Activated naive CD4-positive, alpha-beta T cell treated with anti-CD3 and anti-CD28 coated beads, Interleukin-2, amount 50 U/mL, for 16 hours (primary cell): ENCODE data around the gene GAREM1.
"Not testable (repeated sequence)": the region's sequence is repeated elsewhere in the genome, so short reads cannot be mapped to it uniquely, and the experiment has no call there.

ENCODE experiments used
- DNase-seq: peaks from one replicate; pipeline ENCODE4 v3.0.0-alpha.2; 2020

Gene GAREM1

GRCh38 chr18:32249147-32249929 is 221.3 kb downstream of the GAREM1 start:
- no peak for DNase-seq

- DNase-seq = no peak
These were observed 225.8 kb downstream of the GAREM1 start for GRCh38 chr18:32244881-32245280.

GRCh38 chr18:32243358-32243757 is 227.3 kb downstream of the GAREM1 start:
- no peak for DNase-seq

GRCh38 chr18:32242395-32242794 is 228.3 kb downstream of the GAREM1 start:
- DNase-seq = no peak

- no peak for DNase-seq
These were observed 231.9 kb downstream of the GAREM1 start for GRCh38 chr18:32238635-32239268.

- no peak for DNase-seq
These were observed 233.6 kb downstream of the GAREM1 start for GRCh38 chr18:32237049-32237448.

- not testable (repeated sequence) for DNase-seq
These were observed 237.3 kb downstream of the GAREM1 start for GRCh38 chr18:32233348-32233747.

GRCh38 chr18:32219431-32220018 is 251.2 kb downstream of the GAREM1 start:
- no peak for DNase-seq

- DNase-seq = no peak
These were observed 254.3 kb downstream of the GAREM1 start for GRCh38 chr18:32216390-32216789.

GRCh38 chr18:32213693-32214092 is 257.0 kb downstream of the GAREM1 start:
- no peak for DNase-seq
